Dermis blood vessel endothelial cell (primary cell): ENCODE data around the gene ARID1A. TPM values are rescaled to one million over a fixed set of nuclear protein-coding genes. Genes with fewer than 3 reads are reported as not detected.

ENCODE experiments used
- DNase-seq: peaks from one replicate; pipeline ENCODE4 v3.0.0; 2010
- total RNA-seq: library from RNA; depleted of rRNA; stranded (reverse); fragments of >200 nt; gene quantifications from 2 replicates; pipeline ENCODE4 v1.2.3, GENCODE V29; 2014

Gene ARID1A
- total RNA-seq, 1 donor from 2014 or later: 14.5 TPM

- no peak for DNase-seq
These were observed 132.7 kb downstream of the ARID1A start for GRCh38 chr1:26828411-26828991.

- no peak for DNase-seq
These were observed 133.5 kb downstream of the ARID1A start for GRCh38 chr1:26829184-26829911.

GRCh38 chr1:26831059-26831458, 135.2 kb downstream of the ARID1A start:
- no peak for DNase-seq

Other genes starting within 250 kb of the ARID1A start
- 99.9 and 301 TPM in 2 replicates for gene HMGN2, start 223.6 kb upstream of the ARID1A start, total RNA-seq
- 17.7 and 21.1 TPM in 2 replicates for gene RPS6KA1, start 166.3 kb upstream of the ARID1A start, total RNA-seq
- gene PIGV, start 91.9 kb downstream of the ARID1A start, total RNA-seq: 9.4 and 10.1 TPM in 2 replicates
- gene ZDHHC18, start 130.7 kb downstream of the ARID1A start, total RNA-seq: 6.8 and 9.2 TPM in 2 replicates
- gene SFN, start 167.1 kb downstream of the ARID1A start, total RNA-seq: 0.51 and 0.70 TPM in 2 replicates
- 9.4 and 10.7 TPM in 2 replicates for gene GPN2, start 194.3 kb downstream of the ARID1A start, total RNA-seq
- gene GPATCH3, start 204.5 kb downstream of the ARID1A start, total RNA-seq: 10.7 and 11.2 TPM in 2 replicates
- not detected in 2 replicates for gene NR0B2, start 218.0 kb downstream of the ARID1A start, total RNA-seq
- gene NUDC, start 225.7 kb downstream of the ARID1A start, total RNA-seq: 20.4 and 33.3 TPM in 2 replicates